ENCODE data around the gene TYSND1. TPM values are rescaled to one million over a fixed set of nuclear protein-coding genes. Genes with fewer than 3 reads are reported as not detected.
A peak's percentile ranks its signal among the peaks of the same experiment; 100 is the strongest.

The TYSND1 gene
- total and polyA plus RNA-seq, 2 of the 13 experiments (the other 11 are each of a cell fraction or from before 2014, with no cell fraction given) = 3.3 to 8.9 TPM

DNA sequence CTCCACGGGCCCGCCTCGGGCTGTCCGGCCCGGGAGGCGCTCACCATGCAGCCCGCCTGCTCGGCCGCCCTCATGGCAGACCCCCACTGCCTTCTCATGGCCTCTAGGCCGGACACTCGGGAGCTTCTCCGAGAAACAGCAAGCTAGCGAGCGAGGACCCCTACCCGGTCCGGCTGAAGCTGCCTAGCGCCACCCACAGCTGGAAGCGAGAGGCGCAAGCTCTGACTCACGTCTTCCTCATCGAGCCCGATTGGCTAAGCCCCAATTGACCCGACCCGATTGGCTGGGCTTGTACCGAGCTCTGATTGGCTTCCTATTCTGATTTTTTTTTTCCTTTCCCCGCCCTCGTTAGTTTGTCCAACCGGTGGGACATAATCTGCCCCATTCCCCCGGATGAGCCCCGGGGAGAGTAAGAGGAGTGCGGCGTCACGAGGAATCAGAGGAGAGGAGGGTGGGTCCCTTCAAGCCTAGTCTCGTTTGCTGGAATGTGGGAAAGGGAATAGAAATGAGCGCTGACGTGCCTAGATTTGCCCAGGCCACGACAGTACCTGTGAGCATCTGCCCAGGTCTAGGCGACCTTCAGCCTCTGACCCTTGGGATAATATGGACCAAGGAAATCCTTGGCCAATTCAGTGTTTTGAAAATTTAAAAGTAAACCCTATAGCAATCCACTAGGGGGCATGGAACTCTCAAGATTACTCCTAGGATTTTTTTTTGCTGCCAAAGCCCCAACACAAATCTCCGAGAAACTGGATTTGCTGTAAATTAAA lies at the start of gene TYSND1 (continued):
- TF ChIP-seq ZNF333 (CRISPR knock-in tag; IDR thresholded peaks at IDR 0.05; ENCODE audit: borderline replicate concordance) (peak; percentile 26; the same call in 1 of the 2 replicates), ATF7-NPFF (CRISPR knock-in tag; IDR thresholded peaks at IDR 0.05; ENCODE audit: low read depth) (no peak; the same call in 1 of the 2 replicates), ZFP36L1 (CRISPR knock-in tag; IDR thresholded peaks at IDR 0.05) (no peak), MED13 (CRISPR knock-in tag; IDR thresholded peaks at IDR 0.05) (peak; percentile 60; the same call in 1 of the 2 replicates), RFX3 (CRISPR knock-in tag; IDR thresholded peaks at IDR 0.05) (no peak), ASH2L (IDR thresholded peaks at IDR 0.05; ENCODE audit: insufficient read length, low read depth, low read length) (peak; percentile 27), SRSF9 (IDR thresholded peaks at IDR 0.05; ENCODE audit: borderline replicate concordance, insufficient read depth, low read depth, low read length, poor library complexity, severe bottlenecking) (no peak), ZNF550 (CRISPR knock-in tag; IDR thresholded peaks at IDR 0.05; ENCODE audit: borderline replicate concordance) (no peak), IRF2 (CRISPR knock-in tag; IDR thresholded peaks at IDR 0.05) (peak; percentile 69), ZNF724P (CRISPR knock-in tag; IDR thresholded peaks at IDR 0.05; ENCODE audit: borderline replicate concordance) (no peak), RAD51 (IDR thresholded peaks at IDR 0.05; ENCODE audit: borderline replicate concordance) (no peak), ZNF101 (CRISPR knock-in tag; IDR thresholded peaks at IDR 0.05; ENCODE audit: borderline replicate concordance, low read depth) (no peak), SIN3B (IDR thresholded peaks at IDR 0.05; ENCODE audit: low read length) (0 out of 2 replicates have a peak, but pooled peaks have one; percentile 23), NR2F2 (IDR thresholded peaks at IDR 0.05; ENCODE audit: borderline replicate concordance, low read depth) (0 out of 2 replicates have a peak, but pooled peaks have one; percentile 63), PHF5A (CRISPR knock-in tag; IDR thresholded peaks at IDR 0.05; ENCODE audit: low read depth, unreplicated experiment) (peak; percentile 51), GPN1 (CRISPR knock-in tag; IDR thresholded peaks at IDR 0.05; ENCODE audit: borderline replicate concordance) (no peak), POLR2AphosphoS5 (IDR thresholded peaks at IDR 0.05; ENCODE audit: low read depth, low read length) (peak; percentile 93), LCORL (IDR thresholded peaks at IDR 0.05) (no peak), LCORL (CRISPR knock-in tag; IDR thresholded peaks at IDR 0.05) (peak; percentile 68), PHF8 (CRISPR knock-in tag; IDR thresholded peaks at IDR 0.05) (peak; percentile 68; the same call in 1 of the 2 replicates), ZNF264 (CRISPR knock-in tag; IDR thresholded peaks at IDR 0.05) (no peak; the same call in 1 of the 2 replicates), ZKSCAN8 (CRISPR knock-in tag; IDR thresholded peaks at IDR 0.05; ENCODE audit: borderline replicate concordance) (no peak)
- TF ChIP-seq, protein P1, sequence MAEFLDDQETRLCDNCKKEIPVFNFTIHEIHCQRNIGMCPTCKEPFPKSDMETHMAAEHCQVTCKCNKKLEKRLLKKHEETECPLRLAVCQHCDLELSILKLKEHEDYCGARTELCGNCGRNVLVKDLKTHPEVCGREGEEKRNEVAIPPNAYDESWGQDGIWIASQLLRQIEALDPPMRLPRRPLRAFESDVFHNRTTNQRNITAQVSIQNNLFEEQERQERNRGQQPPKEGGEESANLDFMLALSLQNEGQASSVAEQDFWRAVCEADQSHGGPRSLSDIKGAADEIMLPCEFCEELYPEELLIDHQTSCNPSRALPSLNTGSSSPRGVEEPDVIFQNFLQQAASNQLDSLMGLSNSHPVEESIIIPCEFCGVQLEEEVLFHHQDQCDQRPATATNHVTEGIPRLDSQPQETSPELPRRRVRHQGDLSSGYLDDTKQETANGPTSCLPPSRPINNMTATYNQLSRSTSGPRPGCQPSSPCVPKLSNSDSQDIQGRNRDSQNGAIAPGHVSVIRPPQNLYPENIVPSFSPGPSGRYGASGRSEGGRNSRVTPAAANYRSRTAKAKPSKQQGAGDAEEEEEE (CRISPR knock-in tag; IDR thresholded peaks at IDR 0.05; ENCODE audit: borderline replicate concordance) = no peak
- TF ChIP-seq, protein P2, sequence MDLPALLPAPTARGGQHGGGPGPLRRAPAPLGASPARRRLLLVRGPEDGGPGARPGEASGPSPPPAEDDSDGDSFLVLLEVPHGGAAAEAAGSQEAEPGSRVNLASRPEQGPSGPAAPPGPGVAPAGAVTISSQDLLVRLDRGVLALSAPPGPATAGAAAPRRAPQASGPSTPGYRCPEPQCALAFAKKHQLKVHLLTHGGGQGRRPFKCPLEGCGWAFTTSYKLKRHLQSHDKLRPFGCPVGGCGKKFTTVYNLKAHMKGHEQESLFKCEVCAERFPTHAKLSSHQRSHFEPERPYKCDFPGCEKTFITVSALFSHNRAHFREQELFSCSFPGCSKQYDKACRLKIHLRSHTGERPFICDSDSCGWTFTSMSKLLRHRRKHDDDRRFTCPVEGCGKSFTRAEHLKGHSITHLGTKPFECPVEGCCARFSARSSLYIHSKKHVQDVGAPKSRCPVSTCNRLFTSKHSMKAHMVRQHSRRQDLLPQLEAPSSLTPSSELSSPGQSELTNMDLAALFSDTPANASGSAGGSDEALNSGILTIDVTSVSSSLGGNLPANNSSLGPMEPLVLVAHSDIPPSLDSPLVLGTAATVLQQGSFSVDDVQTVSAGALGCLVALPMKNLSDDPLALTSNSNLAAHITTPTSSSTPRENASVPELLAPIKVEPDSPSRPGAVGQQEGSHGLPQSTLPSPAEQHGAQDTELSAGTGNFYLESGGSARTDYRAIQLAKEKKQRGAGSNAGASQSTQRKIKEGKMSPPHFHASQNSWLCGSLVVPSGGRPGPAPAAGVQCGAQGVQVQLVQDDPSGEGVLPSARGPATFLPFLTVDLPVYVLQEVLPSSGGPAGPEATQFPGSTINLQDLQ (CRISPR knock-in tag; IDR thresholded peaks at IDR 0.05) = 0 out of 2 replicates have a peak, but pooled peaks have one; percentile 53
- TF ChIP-seq, protein P3, sequence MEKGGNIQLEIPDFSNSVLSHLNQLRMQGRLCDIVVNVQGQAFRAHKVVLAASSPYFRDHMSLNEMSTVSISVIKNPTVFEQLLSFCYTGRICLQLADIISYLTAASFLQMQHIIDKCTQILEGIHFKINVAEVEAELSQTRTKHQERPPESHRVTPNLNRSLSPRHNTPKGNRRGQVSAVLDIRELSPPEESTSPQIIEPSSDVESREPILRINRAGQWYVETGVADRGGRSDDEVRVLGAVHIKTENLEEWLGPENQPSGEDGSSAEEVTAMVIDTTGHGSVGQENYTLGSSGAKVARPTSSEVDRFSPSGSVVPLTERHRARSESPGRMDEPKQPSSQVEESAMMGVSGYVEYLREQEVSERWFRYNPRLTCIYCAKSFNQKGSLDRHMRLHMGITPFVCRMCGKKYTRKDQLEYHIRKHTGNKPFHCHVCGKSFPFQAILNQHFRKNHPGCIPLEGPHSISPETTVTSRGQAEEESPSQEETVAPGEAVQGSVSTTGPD (CRISPR knock-in tag; IDR thresholded peaks at IDR 0.05) = no peak

All from HepG2 (cell line).